NOMO-1 treated with dmso at 0.1 percent for 144 hours (cell line): ENCODE measurements around the gene EIPR1.
"Not testable (repeated sequence)": the region's sequence is repeated elsewhere in the genome, so short reads cannot be mapped to it uniquely, and the experiment has no call there.

Source experiments
- DNase-seq: peaks from one replicate; lab custom pipeline; 2025; ENCODE audit not compliant: unreplicated experiment; lab: John Stamatoyannopoulos, UW

The EIPR1 gene

DNA sequence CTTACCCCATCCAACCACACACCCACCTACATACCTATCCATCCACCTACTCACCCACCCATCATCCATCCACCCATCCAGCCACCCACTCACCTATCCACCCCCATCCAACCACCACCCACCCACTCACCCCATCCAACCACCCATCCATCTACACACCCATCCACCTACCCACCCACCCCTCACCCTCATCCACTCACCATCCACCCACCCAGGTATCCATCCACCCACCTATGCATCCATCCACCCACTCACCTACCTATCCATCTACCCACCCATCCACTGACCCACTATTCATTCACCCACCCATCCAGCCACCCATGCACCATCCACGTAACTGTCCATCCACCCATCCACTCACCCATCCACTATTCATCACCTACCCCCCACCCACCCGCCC, 194.8 kb downstream of the EIPR1 start:
- DNase-seq, result no peak

DNA sequence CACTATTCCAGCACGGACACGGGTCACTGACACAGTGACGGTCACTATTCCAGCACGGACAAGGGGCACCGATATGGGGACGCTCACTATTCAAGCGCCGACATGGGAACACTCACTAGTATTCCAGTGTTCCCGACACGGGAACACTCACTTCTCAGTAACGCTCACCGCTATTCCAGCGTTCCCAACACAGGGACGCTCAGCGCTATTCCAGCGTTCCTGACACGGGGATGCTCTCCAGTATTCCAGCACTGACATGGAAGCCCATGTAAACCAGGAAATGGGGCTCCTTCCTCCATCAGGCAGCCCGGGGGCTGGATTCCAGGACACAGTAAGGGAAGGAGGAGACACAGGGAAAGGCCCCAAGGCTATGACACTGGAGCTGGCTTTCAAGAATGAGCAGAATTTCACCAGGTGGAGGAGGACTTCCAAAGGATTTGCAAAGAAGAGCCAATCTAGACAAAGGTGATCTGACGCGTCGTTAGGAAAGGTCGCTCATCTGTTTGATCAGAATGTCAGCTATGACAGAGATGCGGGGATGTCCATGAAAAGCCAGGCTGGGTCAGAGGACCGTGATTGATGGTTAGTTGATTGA, 196.1 kb downstream of the EIPR1 start:
- no peak for DNase-seq

- not testable (repeated sequence) for DNase-seq
Measured at GRCh38 chr2:3180909-3181221, 196.8 kb downstream of the EIPR1 start.

GRCh38 chr2:3180082-3180908, 197.3 kb downstream of the EIPR1 start:
- no peak for DNase-seq

DNA sequence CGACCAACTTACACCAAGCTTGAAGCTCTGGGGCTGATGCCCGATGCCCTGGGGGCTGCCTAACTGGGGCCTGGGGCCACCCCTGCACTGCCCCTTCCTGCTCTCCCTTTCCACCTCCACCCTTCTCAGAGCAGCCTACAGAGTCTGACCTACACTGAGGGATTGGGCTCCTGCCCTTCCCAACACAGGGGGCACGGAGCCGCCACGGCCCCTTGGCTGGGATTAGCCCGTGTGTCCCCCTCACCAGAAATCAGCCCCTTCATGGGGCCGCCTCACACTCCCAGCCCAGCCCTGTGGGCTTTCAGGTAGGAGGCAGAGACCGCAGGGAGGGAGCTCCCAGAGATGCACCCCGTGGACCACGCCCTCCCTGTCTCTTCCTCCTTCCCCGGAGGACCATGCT, 198.0 kb downstream of the EIPR1 start:
- no peak for DNase-seq

DNA sequence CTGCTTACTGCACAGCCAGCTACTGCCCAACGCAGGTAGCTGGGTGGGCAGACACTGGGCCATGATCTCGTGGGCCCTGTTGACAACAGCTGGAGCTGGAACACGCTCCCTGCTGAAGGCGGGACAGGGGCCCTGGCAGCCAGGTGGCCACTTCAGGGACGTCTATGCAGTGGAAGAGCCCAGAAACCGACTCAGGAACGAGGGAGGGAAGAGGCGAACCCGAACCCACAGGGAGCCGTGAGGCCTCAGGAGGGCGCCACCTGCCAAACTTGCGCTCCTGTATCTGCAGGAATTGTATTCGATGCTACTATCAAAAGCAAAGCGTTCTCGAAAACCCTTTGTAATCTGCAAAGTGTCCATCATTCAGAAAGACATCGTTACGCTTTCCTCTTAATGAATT, 198.4 kb downstream of the EIPR1 start:
- DNase-seq, result no peak

GRCh38 chr2:3178578-3179031, 199.0 kb downstream of the EIPR1 start:
- no peak for DNase-seq

GRCh38 chr2:3177891-3178577, 199.6 kb downstream of the EIPR1 start:
- no peak for DNase-seq

DNA sequence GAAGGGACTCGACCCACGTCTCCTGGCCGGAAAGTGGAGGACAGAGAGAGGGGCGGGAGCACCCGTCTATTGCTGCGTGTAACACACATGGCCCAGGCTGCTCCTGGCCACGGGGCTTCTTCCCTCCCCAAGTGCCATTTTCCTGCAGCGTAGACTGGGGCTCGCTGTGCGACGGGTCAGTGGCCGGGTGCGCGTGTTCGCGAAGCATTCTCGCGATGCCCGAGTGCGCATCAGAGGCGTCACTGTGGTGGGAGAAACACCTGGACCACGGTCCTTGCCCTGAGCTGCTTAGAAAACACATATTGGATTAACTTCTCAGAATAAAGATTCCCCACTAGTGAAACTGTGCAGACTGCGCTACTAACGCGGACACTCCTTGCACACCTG, 200.8 kb downstream of the EIPR1 start:
- no peak for DNase-seq

DNA sequence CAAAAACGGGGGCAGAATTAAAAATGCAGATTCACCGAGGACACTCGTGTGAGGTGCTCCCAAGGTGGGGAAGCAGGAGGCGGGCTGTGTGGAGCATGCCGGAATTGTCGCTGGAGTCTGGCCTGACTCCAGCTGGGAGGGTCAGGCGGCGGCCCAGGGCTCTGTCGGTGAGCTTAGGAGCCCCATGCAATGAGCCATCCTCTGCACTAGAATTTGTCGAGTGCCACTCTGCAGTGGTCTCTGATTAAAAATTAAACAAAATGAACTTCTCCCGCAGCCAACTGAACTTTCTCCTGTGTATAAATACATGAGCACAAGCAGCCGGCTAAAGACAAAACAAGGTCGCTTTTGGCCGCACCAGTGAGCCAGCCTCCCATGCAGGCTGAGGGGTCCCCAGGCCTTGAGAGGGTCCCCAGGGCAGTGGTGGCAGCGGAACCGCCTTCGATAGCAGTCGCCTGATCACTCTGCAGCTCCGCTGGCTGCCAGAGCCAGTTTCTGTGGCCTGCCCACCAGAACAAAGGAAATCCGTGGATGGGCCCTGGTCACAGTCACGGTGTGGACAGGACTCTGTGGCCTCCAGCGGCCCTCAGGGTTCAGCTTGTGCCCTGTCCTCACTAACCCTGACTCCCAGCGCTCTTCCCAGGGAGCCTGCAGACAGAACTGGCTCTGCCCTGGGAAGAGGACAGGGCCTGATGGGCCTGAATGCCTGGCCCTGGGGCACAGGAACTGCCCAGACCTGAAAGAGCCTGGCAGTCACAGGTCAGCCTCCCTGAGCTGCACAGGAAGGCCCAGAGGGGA, 201.3 kb downstream of the EIPR1 start:
- no peak for DNase-seq

DNA sequence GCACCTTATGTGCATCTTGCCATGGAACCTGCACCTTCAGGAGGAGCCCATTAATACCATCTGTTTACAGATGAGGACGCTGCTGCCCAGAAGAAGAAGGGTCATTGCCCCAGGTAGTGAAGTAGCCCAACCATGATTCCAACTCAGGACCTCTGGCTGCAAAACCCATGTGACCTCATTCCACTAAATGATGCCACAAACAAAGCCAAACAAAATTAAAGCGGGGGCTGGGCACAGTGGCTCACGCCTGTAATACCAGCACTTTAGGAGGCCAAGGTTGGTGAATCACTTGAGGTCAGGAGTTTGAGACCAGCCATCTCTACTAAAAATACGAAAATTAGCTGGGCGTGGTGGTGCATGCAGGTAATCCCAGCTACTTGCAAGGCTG, 202.1 kb downstream of the EIPR1 start:
- no peak for DNase-seq

DNA sequence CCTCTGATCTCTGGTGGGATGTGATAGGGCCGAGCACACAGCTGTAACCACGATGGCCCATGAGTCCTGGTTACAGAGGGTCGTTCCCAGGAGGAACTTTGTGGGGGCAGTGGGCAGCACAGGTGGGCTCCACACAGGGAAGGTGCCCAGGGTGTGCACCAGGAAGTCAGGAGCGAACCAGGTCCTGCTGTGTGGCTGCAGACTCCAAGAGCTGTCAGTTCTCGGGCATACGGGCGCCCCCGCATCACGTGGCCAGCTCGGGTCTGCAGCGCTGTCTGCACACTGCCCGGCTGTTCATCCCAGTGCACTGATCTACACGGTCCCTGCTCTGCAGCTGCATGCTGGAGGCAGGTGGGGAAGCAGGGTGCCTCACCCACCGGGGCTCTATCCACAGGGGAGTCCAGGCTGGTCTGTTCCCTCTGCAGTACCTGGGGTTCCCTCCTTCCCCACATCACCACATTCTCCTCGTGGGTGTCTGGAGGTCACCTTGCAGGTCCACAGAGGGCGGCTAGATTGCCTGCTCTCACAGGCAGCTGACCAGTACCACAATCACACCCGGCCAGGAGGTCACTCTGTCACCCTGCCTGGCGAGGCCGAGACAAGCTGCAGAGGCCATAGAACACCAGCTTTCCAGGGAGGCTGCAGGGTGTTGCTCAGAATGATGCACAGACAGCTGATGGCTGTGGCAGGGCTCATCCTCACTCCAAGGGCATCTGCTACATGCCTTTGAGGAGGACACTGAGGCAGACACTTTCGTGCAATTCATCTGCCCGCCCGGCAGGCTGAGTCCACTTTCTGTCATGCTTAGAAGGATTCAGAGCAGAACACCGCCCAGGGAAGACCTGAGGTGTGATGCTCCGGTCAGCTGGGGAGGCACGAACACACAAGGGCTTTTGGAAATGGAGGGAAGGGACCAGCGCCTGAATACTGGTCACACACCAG, 202.7 kb downstream of the EIPR1 start:
- DNase-seq, result no peak

GRCh38 chr2:3173031-3173430, 204.6 kb downstream of the EIPR1 start:
- no peak for DNase-seq

GRCh38 chr2:3172265-3172935, 205.2 kb downstream of the EIPR1 start:
- no peak for DNase-seq

DNA sequence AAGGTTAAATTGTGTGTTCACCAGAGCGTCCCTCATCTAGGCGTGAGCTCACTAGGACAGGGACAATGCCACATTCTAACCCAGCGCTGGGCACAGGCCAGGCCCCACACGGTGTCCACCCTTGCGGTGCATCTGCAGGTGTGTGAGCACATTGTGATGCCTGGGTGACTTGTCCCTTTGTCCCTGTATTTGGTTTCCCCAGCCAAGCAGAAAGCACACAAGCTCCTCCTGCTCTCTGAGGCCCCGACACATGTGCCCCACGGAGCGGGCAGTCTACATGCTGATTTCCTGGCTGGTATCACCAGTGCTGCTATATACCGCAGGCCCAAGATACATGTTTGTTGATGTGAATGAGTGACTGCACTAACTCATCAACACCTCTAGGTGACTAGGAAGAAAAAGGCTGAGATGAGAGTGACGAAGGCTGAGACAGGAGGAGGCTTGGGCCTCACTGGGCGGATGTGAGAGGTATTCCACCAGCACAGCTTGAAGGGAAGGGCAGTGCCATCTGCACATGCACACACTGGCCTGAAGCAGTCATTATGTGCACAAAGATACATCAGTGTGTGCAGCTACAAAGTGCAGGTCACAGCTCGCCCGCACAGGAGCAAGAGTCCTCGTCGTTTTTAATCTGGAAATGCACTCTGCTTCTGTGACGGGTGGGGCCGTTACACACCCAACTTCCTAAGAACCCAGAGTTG, 205.9 kb downstream of the EIPR1 start:
- no peak for DNase-seq

- DNase-seq, result no peak
Measured at GRCh38 chr2:3170792-3171455, 206.7 kb downstream of the EIPR1 start.

- no peak for DNase-seq
Measured at GRCh38 chr2:3169106-3169870, 208.3 kb downstream of the EIPR1 start.
